GM19025 (cell line): ENCODE results near the gene RPS10.
"Not testable (repeated sequence)": the region's sequence is repeated elsewhere in the genome, so short reads cannot be mapped to it uniquely, and the experiment has no call there.

Experiments
- ATAC-seq: cut with Tn5 transposase; IDR thresholded peaks from one replicate; pipeline ENCODE4 v1.9.1; 2021; ENCODE audit warnings: mild to moderate bottlenecking, low read depth, moderate library complexity; ENCODE audit not compliant: unreplicated experiment

The RPS10 gene

DNA sequence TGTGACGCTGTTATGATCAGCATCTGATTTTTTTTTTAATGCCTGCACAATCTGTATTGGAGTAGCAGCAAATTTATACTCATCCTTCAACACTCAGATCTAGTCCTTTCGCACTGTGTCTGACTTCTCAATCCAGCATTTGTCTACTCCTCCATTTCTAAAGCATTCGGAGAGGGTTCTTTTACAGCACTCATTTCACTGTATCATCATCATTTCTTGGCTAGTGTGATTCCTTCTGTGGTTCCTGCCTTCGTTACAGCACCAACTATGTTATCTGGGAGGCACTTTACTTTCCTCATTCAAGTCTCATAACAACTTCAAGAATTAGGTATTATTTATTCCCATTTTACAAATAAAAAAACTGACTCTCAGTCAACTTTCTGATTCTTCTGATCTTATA is 51.4 kb downstream of the RPS10 start:
- no peak for ATAC-seq

DNA sequence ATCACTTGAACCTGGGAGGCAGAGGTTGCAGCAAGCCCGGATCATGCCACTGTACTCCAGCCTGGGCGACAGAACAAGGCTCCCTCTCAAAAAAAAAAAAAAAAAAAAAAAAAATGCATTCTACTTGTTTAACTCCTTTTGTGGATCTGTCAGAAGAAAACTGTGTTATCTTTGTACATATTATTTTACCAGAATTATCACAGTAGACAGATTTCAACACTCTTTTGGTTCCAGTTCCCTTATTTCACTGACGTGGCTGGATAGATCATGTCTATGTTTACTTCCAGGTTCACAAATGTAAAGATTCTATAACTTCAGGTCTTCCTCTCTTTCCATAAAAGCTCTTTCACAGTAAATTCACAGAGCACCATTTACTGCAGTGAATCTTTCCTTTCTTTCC is 51.8 kb downstream of the RPS10 start:
- no peak for ATAC-seq

DNA sequence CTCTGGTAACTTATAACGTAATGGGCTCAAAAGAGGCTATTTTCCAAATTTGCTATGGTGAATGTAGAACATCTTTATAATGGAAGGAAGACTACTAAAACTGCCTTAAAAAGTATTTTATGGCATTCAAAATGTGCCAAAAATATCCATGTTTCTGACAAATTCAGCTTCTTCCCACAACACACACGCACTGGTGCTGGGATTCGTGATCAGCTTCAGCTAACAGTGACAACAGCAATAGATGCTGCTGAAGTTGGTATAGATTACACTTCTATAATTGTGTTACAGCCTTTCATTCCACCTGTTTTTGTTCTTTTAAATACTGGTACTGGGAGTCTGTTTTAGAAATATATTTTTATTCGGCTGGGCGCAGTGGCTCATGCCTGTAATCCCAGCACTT is 52.4 kb downstream of the RPS10 start:
- ATAC-seq, result no peak

GRCh38 chr6:34371865-34372264 is 54.0 kb downstream of the RPS10 start:
- ATAC-seq, result not testable (repeated sequence)

- ATAC-seq, result no peak
Observed at GRCh38 chr6:34370361-34370760, 55.5 kb downstream of the RPS10 start.

DNA sequence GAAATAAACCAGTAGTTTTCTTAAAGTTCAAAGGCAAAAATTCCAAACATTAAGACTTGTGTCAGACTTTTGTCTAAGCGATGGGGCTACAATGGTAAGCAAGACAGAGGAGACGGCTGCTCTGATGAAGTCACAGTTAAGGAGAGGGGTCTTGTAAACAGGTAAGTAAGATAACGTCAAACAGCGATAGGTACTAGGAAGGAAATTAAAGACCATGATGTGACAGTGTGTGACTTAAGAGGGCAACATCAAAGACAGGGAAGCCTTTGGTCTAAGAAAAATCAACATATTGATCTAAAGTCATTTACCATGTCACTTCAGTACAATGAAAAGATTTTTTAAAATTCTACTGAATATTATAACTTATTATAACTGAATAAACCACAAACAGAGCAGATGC is 56.5 kb downstream of the RPS10 start:
- no peak for ATAC-seq
